Right lobe of liver (tissue), 6 donors: ENCODE data around the gene PIK3CG. TPM values are rescaled to one million over a fixed set of nuclear protein-coding genes. Genes with fewer than 3 reads are reported as not detected.

Experiments used
- ATAC-seq, 4 donors: fragments of 200-7000 bp; cut with Tn5 transposase; one replicate each; pipeline ENCODE4 v1.9.1; 2020; ENCODE audit warnings: mild to moderate bottlenecking in 4 of 4, moderate library complexity in 4 of 4
- DNase-seq, 3 donors: peaks; one replicate each; pipeline ENCODE4 v3.0.0-alpha.2; 2020
- H3K27ac ChIP-seq, 3 donors: fragments of 200-600 bp; one replicate each; pipeline ENCODE4 v1.8.0; 2022
- H3K27me3 ChIP-seq, 2 donors: fragments of 200-600 bp; one replicate each; pipeline ENCODE4 v1.8.0; 2022
- H3K36me3 ChIP-seq, 4 donors: fragments of 200-600 bp; sonication (generic) in 1 of 4; one replicate each; pipeline versions ENCODE4 v1.5.1 to v1.8.0; 2017 to 2022; ENCODE audit warnings: control low read depth in 1 of 4
- H3K4me1 ChIP-seq, 4 donors: fragments of 200-600 bp; sonication (generic) in 1 of 4; one replicate each; pipeline versions ENCODE4 v1.5.1 to v1.8.0; 2017 to 2022; ENCODE audit warnings: control low read depth in 1 of 4
- H3K4me3 ChIP-seq, 3 donors: fragments of 200-600 bp; one replicate each; pipeline ENCODE4 v1.8.0; 2022
- H3K9me3 ChIP-seq, 4 donors: fragments of 200-600 bp; sonication (generic) in 1 of 4; one replicate each; pipeline versions ENCODE4 v1.5.1 to v1.8.0; 2017 to 2022; ENCODE audit warnings: control low read depth in 1 of 4
- POLR2A ChIP-seq: fragments of 450-650 bp; IDR thresholded peaks from one replicate; pipeline ENCODE4 v1.6.1; 2017; ENCODE audit warnings: antibody characterized with exemption, mild to moderate bottlenecking
- WGBS: methylation state at CpG from one replicate; pipeline ENCODE4 v1.1.6; 2018; ENCODE audit warnings: low coverage, low lambda C conversion rate; ENCODE audit not compliant: insufficient coverage; ENCODE audit errors: missing lambda C conversion rate; 5-methylcytosine and 5-hydroxymethylcytosine counted together
- intact Hi-C, 2 donors: fragments of 100-400 bp; cut with DNase I; formaldehyde crosslinking; loops; one replicate each; pipeline versions ENCODE4 v1.11.2 to v1.14.1; 2022
- total RNA-seq, 6 experiments: library from RNA; depleted of rRNA in 2 of 6; stranded (reverse); fragments of >200 nt in 2 of 6; fragmentation: NEBNext Ultra II Directional in 3 of 6; extraction: Animal tissue kit (Norgen Biotek cat#: 25700) in 3 of 6; gene quantifications; one replicate each; pipeline versions ENCODE4 v1.1.0 to v1.2.4, GENCODE V29; 2016 to 2023
- TF ChIP-seq, protein P1 (sequence below), 4 donors: fragments of 200-600 bp in 3 of 4; fragments of 450-650 bp in 1 of 4; IDR thresholded peaks; one replicate each; pipeline versions ENCODE4 v1.5.1 to v1.8.0; 2016 to 2022; ENCODE audit warnings: antibody characterized with exemption in 4 of 4, mild to moderate bottlenecking in 2 of 4
- donor health status: DM: no; HTN: yes; CAD: no.
- donor health status: DM: no; HTN: no; CAD: no.
- donor health status: DM: no; HTN: no; CAD: no.
- donor health status: DM: no; HTN: yes; CAD: no.
- donor health status: DM: no; HTN: yes; CAD: no.

Gene PIK3CG
- total RNA-seq, 6 experiments from 2014 or later: 0.53 to 1.9 (median 0.71) TPM

DNA sequence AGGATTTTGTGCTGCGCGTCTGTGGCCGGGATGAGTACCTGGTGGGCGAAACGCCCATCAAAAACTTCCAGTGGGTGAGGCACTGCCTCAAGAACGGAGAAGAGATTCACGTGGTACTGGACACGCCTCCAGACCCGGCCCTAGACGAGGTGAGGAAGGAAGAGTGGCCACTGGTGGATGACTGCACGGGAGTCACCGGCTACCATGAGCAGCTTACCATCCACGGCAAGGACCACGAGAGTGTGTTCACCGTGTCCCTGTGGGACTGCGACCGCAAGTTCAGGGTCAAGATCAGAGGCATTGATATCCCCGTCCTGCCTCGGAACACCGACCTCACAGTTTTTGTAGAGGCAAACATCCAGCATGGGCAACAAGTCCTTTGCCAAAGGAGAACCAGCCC is 3.3 kb downstream of the PIK3CG start:
- Histone ChIP-seq H3K27me3 (no peaks in the 10 kb centered on the region), H3K36me3 (no peaks in the 10 kb centered on the region), H3K9me3 (no peaks in the 10 kb centered on the region), H3K27ac (no peak overlapping the region), H3K4me1 (no peaks in the 10 kb centered on the region), H3K4me3 (no peak overlapping the region)
- intact Hi-C loops: no loop called here
- TF ChIP-seq, protein P1, sequence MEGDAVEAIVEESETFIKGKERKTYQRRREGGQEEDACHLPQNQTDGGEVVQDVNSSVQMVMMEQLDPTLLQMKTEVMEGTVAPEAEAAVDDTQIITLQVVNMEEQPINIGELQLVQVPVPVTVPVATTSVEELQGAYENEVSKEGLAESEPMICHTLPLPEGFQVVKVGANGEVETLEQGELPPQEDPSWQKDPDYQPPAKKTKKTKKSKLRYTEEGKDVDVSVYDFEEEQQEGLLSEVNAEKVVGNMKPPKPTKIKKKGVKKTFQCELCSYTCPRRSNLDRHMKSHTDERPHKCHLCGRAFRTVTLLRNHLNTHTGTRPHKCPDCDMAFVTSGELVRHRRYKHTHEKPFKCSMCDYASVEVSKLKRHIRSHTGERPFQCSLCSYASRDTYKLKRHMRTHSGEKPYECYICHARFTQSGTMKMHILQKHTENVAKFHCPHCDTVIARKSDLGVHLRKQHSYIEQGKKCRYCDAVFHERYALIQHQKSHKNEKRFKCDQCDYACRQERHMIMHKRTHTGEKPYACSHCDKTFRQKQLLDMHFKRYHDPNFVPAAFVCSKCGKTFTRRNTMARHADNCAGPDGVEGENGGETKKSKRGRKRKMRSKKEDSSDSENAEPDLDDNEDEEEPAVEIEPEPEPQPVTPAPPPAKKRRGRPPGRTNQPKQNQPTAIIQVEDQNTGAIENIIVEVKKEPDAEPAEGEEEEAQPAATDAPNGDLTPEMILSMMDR (IDR thresholded peaks at IDR 0.05): no peak
- no peak for TF ChIP-seq POLR2A
- no CpG with 5 or more reads among the region's 20 CpGs for WGBS
- ATAC-seq (no peak), DNase-seq (no peak)

DNA sequence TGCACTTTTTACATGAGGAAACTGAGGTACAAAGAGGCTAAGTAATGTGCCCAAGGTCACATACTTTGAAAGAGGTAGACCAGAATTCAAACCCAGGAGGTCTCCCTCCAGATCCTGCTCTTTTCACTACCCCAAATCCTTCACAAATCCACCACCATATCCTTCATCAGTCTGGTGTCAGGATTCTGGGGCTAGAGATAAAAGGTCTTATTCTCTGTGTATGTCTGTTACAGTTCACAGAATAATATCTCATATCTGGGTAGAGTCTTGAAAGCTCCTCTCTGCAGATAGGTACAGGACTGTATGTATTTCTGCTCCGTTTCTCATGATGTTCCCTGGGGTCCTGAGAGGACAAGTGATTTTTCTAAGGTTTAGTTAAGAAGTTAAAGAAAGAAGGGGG is 4.9 kb downstream of the PIK3CG start:
- 64% methylated on average over 1 of the region's 1 CpG for WGBS
- DNase-seq (no peak), ATAC-seq (no peak)
- Histone ChIP-seq H3K4me1 (no peaks in the 10 kb centered on the region), H3K27me3 (no peaks in the 10 kb centered on the region), H3K4me3 (no peak overlapping the region), H3K36me3 (no peaks in the 10 kb centered on the region), H3K27ac (no peak overlapping the region), H3K9me3 (no peaks in the 10 kb centered on the region)
- intact Hi-C loops: no loop called here
- TF ChIP-seq, protein P1 (IDR thresholded peaks at IDR 0.05): no peak
- TF ChIP-seq POLR2A: no peak

DNA sequence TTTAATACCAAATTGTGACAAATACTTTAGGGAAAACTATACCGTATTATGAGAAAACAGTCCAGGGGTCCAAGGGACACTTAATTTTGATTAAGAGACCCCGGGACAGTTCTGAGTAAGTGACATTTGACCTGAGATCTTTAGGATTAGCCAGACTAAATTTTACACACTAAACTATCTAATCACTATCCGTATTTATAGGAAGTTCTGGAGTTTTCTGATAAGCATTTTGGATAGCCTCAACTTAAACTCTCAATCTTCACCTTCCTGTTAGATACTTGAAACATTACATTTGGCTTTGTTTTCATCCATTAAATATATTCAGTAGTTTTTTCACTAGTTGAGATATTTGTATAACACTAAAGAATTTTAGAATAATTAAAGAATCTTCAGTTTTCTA is 5.4 kb downstream of the PIK3CG start:
- H3K4me3 ChIP-seq: no peak overlapping the region
- intact Hi-C loops: no loop called here

DNA sequence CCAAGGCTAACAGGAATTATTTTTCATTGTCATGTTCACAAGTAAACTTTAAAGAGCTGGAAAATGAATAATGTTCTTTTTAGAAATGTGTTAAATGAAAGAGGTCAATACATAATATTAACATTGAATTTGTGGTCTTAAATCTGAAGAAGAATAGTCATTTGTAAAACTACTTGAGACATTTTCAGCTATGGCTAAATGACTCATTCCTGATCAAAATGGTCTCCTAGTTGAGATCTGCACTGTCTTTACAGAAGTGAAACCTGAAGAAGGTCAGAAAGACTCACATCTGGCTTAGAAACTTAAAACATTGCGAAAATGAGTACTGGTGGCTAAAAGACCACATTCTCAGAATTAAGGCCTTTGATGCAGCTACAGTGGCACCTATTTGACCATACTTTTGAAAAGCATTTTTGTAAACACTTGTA is 5.9 kb downstream of the PIK3CG start:
- Histone ChIP-seq H3K27ac (no peak overlapping the region), H3K9me3 (no peaks in the 10 kb centered on the region), H3K27me3 (no peaks in the 10 kb centered on the region), H3K4me1 (no peaks in the 10 kb centered on the region), H3K36me3 (no peaks in the 10 kb centered on the region), H3K4me3 (no peak overlapping the region)
- ATAC-seq (peak in 2 of 4 donors; percentile 51 to 56), DNase-seq (no peak)
- TF ChIP-seq POLR2A: no peak
- TF ChIP-seq, protein P1 (IDR thresholded peaks at IDR 0.05): no peak
- intact Hi-C loops: no loop called here
- 53% methylated on average over 1 of the region's 1 CpG for WGBS

More for the DNA sequence above, 5.4 kb downstream of the PIK3CG start:
- H3K36me3 ChIP-seq: no peaks in the 10 kb centered on the region
- H3K4me1 ChIP-seq: no peaks in the 10 kb centered on the region
- H3K9me3 ChIP-seq: no peaks in the 10 kb centered on the region
- H3K27ac ChIP-seq: no peak overlapping the region
- ATAC-seq (no peak), DNase-seq (no peak)
- no peak for TF ChIP-seq POLR2A
- TF ChIP-seq, protein P1 (IDR thresholded peaks at IDR 0.05): no peak
- 32% methylated on average over 3 of the region's 3 CpGs for WGBS
- H3K27me3 ChIP-seq: no peaks in the 10 kb centered on the region
